Body of pancreas (tissue), 4 donors: ENCODE measurements around the gene RAD51B. TPM values are rescaled to one million over a fixed set of nuclear protein-coding genes. Genes with fewer than 3 reads are reported as not detected.

Experiments used
- ATAC-seq: fragments of 150-250 bp; one replicate; pipeline ENCODE4 v1.9.1; 2016
- DNase-seq, 4 donors: peaks; one replicate each; pipeline ENCODE4 v3.0.0-alpha.2; 2019
- H3K27ac ChIP-seq, 4 donors: fragments of 200-600 bp; sonication (generic); 1 replicate in 3 of 4; 2 replicates in 1 of 4; pipeline versions ENCODE4 v1.5.1 to v1.6.1; 2016 to 2019; ENCODE audit warnings: mild to moderate bottlenecking in 1 of 4, mixed read lengths in 1 of 4, moderate library complexity in 1 of 4
- H3K27me3 ChIP-seq, 2 donors: fragments of 200-600 bp; sonication (generic); one replicate each; pipeline ENCODE4 v1.6.0; 2016; ENCODE audit warnings: mild to moderate bottlenecking in 1 of 2
- H3K36me3 ChIP-seq, 2 donors: fragments of 200-600 bp; sonication (generic); replicated peaks in 1 of 2; 2 replicates each; pipeline ENCODE4 v1.5.1; 2016; ENCODE audit warnings: low read depth in 2 of 2; ENCODE audit not compliant: insufficient read depth in 1 of 2
- H3K4me1 ChIP-seq: fragments of 200-600 bp; sonication (generic); one replicate; pipeline ENCODE4 v1.6.0; 2016
- H3K4me3 ChIP-seq, 2 donors: fragments of 200-600 bp; sonication (generic); 1 replicate in 1 of 2; 2 replicates in 1 of 2; pipeline ENCODE4 v1.5.1; 2016 to 2019
- H3K9me3 ChIP-seq, 3 donors: fragments of 200-600 bp; sonication (generic); 1 replicate in 2 of 3; 2 replicates in 1 of 3; pipeline ENCODE4 v1.5.1; 2016
- POLR2A ChIP-seq, 3 donors: fragments of 450-650 bp; IDR thresholded peaks; one replicate each; pipeline ENCODE4 v1.6.1; 2016; ENCODE audit warnings: antibody characterized with exemption in 3 of 3, mild to moderate bottlenecking in 2 of 3
- whole genome bisulfite sequencing, 2 donors: methylation state at CpG; one replicate each; pipeline ENCODE4 v1.1.5; 2017; 5-methylcytosine and 5-hydroxymethylcytosine counted together
- intact Hi-C: fragments of 100-400 bp; cut with DNase I; formaldehyde crosslinking; loops from one replicate; pipeline ENCODE4 v1.15.1; 2023
- total RNA-seq, 2 donors: library from RNA; depleted of rRNA; stranded (reverse); fragments of >200 nt; gene quantifications; one replicate each; pipeline ENCODE4 v1.1.0, GENCODE V29; 2016
- TF ChIP-seq, protein P1 (sequence below), 7 experiments: fragments of 450-650 bp in 4 of 7; fragments of 200-600 bp in 3 of 7; sonication (generic) in 3 of 7; IDR thresholded peaks; one replicate each; pipeline ENCODE4 v1.5.1; 2016 to 2019; ENCODE audit warnings: antibody characterized with exemption in 7 of 7

Gene RAD51B
- total RNA-seq, 2 donors from 2014 or later = 12.2 to 29.6 TPM

DNA sequence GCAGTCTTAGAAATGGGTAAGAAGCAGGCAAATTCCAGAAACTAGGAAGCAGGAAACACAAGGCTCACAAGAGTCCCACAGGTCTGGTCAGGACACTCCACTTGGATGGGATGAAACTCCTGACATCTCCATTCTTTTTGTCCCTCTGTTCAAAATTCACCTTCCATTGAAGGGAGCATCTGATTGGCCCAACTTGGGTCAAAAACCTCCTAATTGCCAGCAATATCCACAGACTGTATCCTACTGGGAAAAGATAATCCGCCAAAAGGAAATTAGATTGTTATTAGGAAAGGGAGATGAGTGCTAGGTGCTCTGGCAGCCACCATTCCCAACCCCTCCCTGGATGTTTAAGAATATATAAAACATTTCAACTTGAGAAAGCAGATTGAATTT is 716.4 kb downstream of the RAD51B start:
- intact Hi-C loops = no loop called here
- no peak for DNase-seq
- ATAC-seq = no peak
- 81 to 96% methylated on average over 1 of the region's 1 CpG for WGBS, 2 donors
- Histone ChIP-seq H3K36me3 (no peaks in the 10 kb centered on the region), H3K27me3 (no peaks in the 10 kb centered on the region), H3K9me3 (no peaks in the 10 kb centered on the region), H3K27ac (no peak overlapping the region), H3K4me3 (no peak overlapping the region), H3K4me1 (no peaks in the 10 kb centered on the region)
- TF ChIP-seq, protein P1, sequence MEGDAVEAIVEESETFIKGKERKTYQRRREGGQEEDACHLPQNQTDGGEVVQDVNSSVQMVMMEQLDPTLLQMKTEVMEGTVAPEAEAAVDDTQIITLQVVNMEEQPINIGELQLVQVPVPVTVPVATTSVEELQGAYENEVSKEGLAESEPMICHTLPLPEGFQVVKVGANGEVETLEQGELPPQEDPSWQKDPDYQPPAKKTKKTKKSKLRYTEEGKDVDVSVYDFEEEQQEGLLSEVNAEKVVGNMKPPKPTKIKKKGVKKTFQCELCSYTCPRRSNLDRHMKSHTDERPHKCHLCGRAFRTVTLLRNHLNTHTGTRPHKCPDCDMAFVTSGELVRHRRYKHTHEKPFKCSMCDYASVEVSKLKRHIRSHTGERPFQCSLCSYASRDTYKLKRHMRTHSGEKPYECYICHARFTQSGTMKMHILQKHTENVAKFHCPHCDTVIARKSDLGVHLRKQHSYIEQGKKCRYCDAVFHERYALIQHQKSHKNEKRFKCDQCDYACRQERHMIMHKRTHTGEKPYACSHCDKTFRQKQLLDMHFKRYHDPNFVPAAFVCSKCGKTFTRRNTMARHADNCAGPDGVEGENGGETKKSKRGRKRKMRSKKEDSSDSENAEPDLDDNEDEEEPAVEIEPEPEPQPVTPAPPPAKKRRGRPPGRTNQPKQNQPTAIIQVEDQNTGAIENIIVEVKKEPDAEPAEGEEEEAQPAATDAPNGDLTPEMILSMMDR (IDR thresholded peaks at IDR 0.05) = no peak
- TF ChIP-seq POLR2A (IDR thresholded peaks at IDR 0.05) = no peak

DNA sequence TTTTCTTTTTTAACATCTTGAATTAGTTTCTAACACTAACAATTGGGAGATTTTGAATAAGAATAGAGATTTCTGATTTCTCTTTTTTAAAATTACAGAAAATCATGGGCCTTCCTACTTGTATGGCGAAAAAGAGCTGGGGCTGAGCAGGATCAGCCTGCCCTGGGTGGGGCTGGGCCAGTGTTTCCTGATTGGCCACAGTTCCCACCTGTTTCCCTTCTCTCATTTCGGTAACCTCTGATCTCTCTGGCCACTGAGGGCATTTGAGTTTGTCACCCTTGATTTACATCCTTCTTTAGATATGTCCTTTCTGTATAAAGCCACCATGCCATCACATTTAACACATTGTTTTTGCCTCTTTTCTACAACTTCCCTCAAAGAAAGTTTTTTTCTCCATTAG is 719.1 kb downstream of the RAD51B start:
- no peak for DNase-seq
- Histone ChIP-seq H3K27me3 (no peaks in the 10 kb centered on the region), H3K36me3 (no peaks in the 10 kb centered on the region), H3K9me3 (no peaks in the 10 kb centered on the region), H3K4me1 (peaks cover 7% of the 10 kb centered on the region), H3K4me3 (no peak overlapping the region), H3K27ac (no peak overlapping the region)
- ATAC-seq = no peak
- TF ChIP-seq POLR2A (IDR thresholded peaks at IDR 0.05) = no peak
- TF ChIP-seq, protein P1 (IDR thresholded peaks at IDR 0.05) = no peak
- 94 to 95% methylated on average over 2 of the region's 2 CpGs for WGBS, 2 donors
- intact Hi-C loops = no loop called here

DNA sequence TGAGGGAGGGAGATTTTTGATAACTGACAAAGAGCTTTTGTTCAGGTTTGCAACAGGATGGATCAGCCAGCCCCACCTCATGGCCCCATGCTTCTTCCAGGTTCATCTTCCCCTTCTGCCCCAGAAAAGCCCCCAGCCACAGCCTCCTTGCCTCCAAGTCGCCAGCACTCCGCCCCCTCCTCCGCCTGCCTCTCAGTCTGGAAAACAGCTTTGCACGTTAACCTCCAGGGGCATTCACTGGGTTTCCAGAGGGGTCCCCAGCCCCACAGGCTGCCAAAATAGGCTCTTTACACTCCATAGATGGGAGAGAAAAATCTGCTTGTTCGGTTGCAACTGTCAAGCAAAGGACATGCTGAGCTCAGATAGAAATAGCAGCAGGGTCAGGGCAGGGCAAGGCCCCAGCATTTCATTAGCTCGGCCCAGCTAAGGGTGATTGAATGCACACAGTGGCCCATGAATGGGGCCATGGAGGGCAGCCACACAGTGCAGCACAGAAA is 719.7 kb downstream of the RAD51B start:
- H3K4me3 ChIP-seq = no peak overlapping the region
- no peak for ATAC-seq
- intact Hi-C loops = no loop called here
- TF ChIP-seq, protein P1 (IDR thresholded peaks at IDR 0.05) = no peak
- no peak for TF ChIP-seq POLR2A (IDR thresholded peaks at IDR 0.05)
- H3K27ac ChIP-seq = no peak overlapping the region
- no peaks in the 10 kb centered on the region for H3K27me3 ChIP-seq
- no peaks in the 10 kb centered on the region for H3K36me3 ChIP-seq
- peaks cover 14% of the 10 kb centered on the region for H3K4me1 ChIP-seq
- 94 to 96% methylated on average over 6 of the region's 6 CpGs for WGBS, 2 donors
- no peaks in the 10 kb centered on the region for H3K9me3 ChIP-seq
- no peak for DNase-seq

DNA sequence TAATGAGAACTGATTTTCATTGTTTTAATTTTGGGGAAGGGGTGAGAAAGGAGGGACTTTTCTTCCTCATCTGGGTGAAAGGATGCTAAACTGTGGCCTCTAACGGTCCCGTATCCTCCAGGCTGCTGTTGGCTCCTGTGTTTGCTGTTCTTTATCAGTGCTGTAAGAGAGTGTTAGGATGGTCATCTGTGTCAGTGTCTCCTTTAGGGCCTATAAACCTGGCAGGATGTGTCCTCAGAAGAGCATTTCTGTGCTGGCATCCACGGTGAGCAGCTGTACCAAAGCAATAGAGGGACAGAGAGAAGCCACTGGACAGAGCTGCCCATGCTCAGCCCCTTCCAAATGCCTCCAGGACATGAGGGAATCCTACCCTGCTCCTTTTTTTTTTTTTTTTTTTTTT is 720.2 kb downstream of the RAD51B start:
- H3K27ac ChIP-seq = no peak overlapping the region
- intact Hi-C loops = no loop called here
- no peaks in the 10 kb centered on the region for H3K9me3 ChIP-seq
- 92 to 100% methylated on average over 3 of the region's 3 CpGs for WGBS, 2 donors
- DNase-seq = no peak
- H3K27me3 ChIP-seq = no peaks in the 10 kb centered on the region
- no peak overlapping the region for H3K4me3 ChIP-seq
- no peak for ATAC-seq
- no peak for TF ChIP-seq POLR2A (IDR thresholded peaks at IDR 0.05)
- TF ChIP-seq, protein P1 (IDR thresholded peaks at IDR 0.05) = no peak
- H3K36me3 ChIP-seq = no peaks in the 10 kb centered on the region
- H3K4me1 ChIP-seq = peaks cover 19% of the 10 kb centered on the region

DNA sequence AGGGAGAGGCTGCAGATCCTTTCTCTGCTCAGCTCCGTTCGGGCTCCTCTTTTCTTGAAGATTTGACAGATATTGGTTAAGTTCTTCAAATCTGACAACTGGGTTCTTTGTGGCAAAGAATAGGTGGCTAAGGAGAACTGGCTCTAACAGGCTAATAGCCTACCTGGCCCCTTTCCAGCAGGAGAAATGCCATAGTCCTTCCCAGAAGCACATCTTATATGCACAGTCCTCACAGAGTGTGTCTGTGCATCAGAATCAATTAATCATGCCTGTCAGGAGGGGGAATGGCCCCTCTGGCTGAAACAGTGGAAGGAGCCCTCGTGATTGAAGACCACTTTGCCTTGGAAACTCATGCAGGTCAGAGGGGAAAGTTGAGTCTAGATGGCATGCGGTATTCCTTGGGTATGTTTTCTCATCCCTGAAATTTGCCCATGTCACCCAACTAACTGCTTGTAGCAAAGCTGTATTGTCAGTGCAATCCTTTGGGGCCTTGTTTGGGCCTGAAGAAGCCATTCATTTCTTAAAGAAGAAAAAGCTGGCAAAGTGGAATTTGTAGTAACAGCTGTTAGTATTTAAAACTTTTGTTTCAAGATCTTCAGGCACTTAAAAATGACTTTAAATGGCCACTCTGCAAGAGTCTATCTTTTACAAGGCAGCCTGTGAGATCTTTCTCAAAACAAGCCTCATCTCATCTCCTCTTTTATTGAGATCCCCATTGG is 721.8 kb downstream of the RAD51B start:
- intact Hi-C loops = no loop called here
- H3K27ac ChIP-seq = no peak overlapping the region
- DNase-seq = no peak

More for the DNA sequence above, 721.8 kb downstream of the RAD51B start:
- ATAC-seq = no peak
- H3K9me3 ChIP-seq = no peaks in the 10 kb centered on the region
- no peaks in the 10 kb centered on the region for H3K27me3 ChIP-seq
- no peaks in the 10 kb centered on the region for H3K36me3 ChIP-seq
- peaks cover 27% of the 10 kb centered on the region for H3K4me1 ChIP-seq
- no peak overlapping the region for H3K4me3 ChIP-seq
- WGBS, 2 donors = 88 to 94% methylated on average over 4 of the region's 4 CpGs
- TF ChIP-seq, protein P1 (IDR thresholded peaks at IDR 0.05) = no peak
- TF ChIP-seq POLR2A (IDR thresholded peaks at IDR 0.05) = no peak
